Right lobe of liver (tissue), 4 donors: ENCODE results near the gene ASB2.

Experiments
- CTCF ChIP-seq, 4 donors: fragments of 200-600 bp in 3 of 4; fragments of 450-650 bp in 1 of 4; IDR thresholded peaks; one replicate each; pipeline versions ENCODE4 v1.5.1 to v1.8.0; 2016 to 2022; ENCODE audit warnings: antibody characterized with exemption in 4 of 4, mild to moderate bottlenecking in 2 of 4
- POLR2A ChIP-seq: fragments of 450-650 bp; IDR thresholded peaks from one replicate; pipeline ENCODE4 v1.6.1; 2017; ENCODE audit warnings: antibody characterized with exemption, mild to moderate bottlenecking
- donor health status: DM: no; HTN: no; CAD: no.
- donor health status: DM: no; HTN: no; CAD: no.
- donor health status: DM: no; HTN: yes; CAD: no.

- TF ChIP-seq CTCF (IDR thresholded peaks at IDR 0.05) (no peak), POLR2A (no peak)
These were observed 77.6 kb downstream of the ASB2 start for GRCh38 chr14:93898731-93899130.
